ENCODE results near the gene TRPV3. TPM values are rescaled to one million over a fixed set of nuclear protein-coding genes. Genes with fewer than 3 reads are reported as not detected.

Gene TRPV3
- total RNA-seq, 1 experiment from 2014 or later: 1.4 TPM

- ChIA-PET RAD21 (ENCODE audit: low non-redundant PET in 1 of 2, low total read pairs in 2 of 2, uncharacterized antibody in 2 of 2, unreplicated experiment in 2 of 2) (no interaction called here), CTCF (no interaction called here), POLR2A (no interaction called here)
- Histone ChIP-seq H3K4me2 (ENCODE audit: low read length) (no peak overlapping the region), H3K4me1 (ENCODE audit: control insufficient read depth in 1 of 2, insufficient read depth in 2 of 2, low read length in 2 of 2) (no peaks in the 10 kb centered on the region), H3K27me3 (ENCODE audit: insufficient read depth, low read length) (no peaks in the 10 kb centered on the region), H4K20me1 (ENCODE audit: insufficient read depth) (no peaks in the 10 kb centered on the region), H3K9ac (ENCODE audit: low read length) (no peak overlapping the region), H3K79me2 (ENCODE audit: insufficient read depth, low read length) (no peaks in the 10 kb centered on the region), H2AFZ (ENCODE audit: low read depth, low read length, poor library complexity, severe bottlenecking) (no peak overlapping the region), H3K4me3 (replicated peaks in 1 of 2; ENCODE audit: low read depth in 1 of 2, low read length in 2 of 2) (no peak overlapping the region), H3K9me3 (ENCODE audit: control insufficient read depth in 1 of 2, insufficient read depth in 1 of 2, low read depth in 1 of 2, low read length in 2 of 2) (peaks cover 0 to 4% of the 10 kb centered on the region in 2 experiments; a peak in 1 of 4 replicates), H3K27ac (ENCODE audit: low read depth, low read length) (no peak overlapping the region), H3K9me2 (ENCODE audit: insufficient read depth) (no peaks in the 10 kb centered on the region), H3K36me3 (ENCODE audit: control insufficient read depth in 1 of 2, insufficient read depth in 2 of 2, low read length in 2 of 2) (no peaks in the 10 kb centered on the region)
- BruUV-seq (replicated peaks): no TSS peak
- TF ChIP-seq ZFX (IDR thresholded peaks at IDR 0.05) (no peak), EZH2 (IDR thresholded peaks at IDR 0.05) (no peak), SP1 (IDR thresholded peaks at IDR 0.05; ENCODE audit: low read depth) (no peak), YY1 (IDR thresholded peaks at IDR 0.05; ENCODE audit: extremely low read depth, insufficient replicate concordance, low read depth, low read length) (no peak), EZH2phosphoT487 (IDR thresholded peaks at IDR 0.05; ENCODE audit: borderline replicate concordance) (no peak), CEBPB (IDR thresholded peaks at IDR 0.05; ENCODE audit: low read depth) (no peak), POLR2AphosphoS5 (IDR thresholded peaks at IDR 0.05; ENCODE audit: low read depth, low read length) (no peak), RAD21 (IDR thresholded peaks at IDR 0.05; ENCODE audit: low read depth) (no peak), JUND (IDR thresholded peaks at IDR 0.05) (no peak), POLR2A (IDR thresholded peaks at IDR 0.05; ENCODE audit: borderline replicate concordance, extremely low read depth, insufficient read depth, insufficient read length) (no peak), CBX3 (IDR thresholded peaks at IDR 0.05; ENCODE audit: low read depth) (no peak), FOSL1 (IDR thresholded peaks at IDR 0.05; ENCODE audit: low read depth) (no peak), SIN3A (IDR thresholded peaks at IDR 0.05; ENCODE audit: low read depth) (no peak)
- TF ChIP-seq, protein P1, sequence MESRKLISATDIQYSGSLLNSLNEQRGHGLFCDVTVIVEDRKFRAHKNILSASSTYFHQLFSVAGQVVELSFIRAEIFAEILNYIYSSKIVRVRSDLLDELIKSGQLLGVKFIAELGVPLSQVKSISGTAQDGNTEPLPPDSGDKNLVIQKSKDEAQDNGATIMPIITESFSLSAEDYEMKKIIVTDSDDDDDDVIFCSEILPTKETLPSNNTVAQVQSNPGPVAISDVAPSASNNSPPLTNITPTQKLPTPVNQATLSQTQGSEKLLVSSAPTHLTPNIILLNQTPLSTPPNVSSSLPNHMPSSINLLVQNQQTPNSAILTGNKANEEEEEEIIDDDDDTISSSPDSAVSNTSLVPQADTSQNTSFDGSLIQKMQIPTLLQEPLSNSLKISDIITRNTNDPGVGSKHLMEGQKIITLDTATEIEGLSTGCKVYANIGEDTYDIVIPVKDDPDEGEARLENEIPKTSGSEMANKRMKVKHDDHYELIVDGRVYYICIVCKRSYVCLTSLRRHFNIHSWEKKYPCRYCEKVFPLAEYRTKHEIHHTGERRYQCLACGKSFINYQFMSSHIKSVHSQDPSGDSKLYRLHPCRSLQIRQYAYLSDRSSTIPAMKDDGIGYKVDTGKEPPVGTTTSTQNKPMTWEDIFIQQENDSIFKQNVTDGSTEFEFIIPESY (IDR thresholded peaks at IDR 0.05; ENCODE audit: extremely low read depth, insufficient replicate concordance, low read length): no peak
- TF ChIP-seq, protein P2, sequence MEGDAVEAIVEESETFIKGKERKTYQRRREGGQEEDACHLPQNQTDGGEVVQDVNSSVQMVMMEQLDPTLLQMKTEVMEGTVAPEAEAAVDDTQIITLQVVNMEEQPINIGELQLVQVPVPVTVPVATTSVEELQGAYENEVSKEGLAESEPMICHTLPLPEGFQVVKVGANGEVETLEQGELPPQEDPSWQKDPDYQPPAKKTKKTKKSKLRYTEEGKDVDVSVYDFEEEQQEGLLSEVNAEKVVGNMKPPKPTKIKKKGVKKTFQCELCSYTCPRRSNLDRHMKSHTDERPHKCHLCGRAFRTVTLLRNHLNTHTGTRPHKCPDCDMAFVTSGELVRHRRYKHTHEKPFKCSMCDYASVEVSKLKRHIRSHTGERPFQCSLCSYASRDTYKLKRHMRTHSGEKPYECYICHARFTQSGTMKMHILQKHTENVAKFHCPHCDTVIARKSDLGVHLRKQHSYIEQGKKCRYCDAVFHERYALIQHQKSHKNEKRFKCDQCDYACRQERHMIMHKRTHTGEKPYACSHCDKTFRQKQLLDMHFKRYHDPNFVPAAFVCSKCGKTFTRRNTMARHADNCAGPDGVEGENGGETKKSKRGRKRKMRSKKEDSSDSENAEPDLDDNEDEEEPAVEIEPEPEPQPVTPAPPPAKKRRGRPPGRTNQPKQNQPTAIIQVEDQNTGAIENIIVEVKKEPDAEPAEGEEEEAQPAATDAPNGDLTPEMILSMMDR (IDR thresholded peaks at IDR 0.05 in 2 of 3, conservative IDR thresholded peaks at IDR 0.05 in 1 of 3; ENCODE audit: borderline replicate concordance in 1 of 3, insufficient read depth in 1 of 3, low read depth in 2 of 3, low read length in 2 of 3): no peak
- DNase-seq (ENCODE audit: low read depth, low spot score) (no peak), ATAC-seq (no peak)
- intact Hi-C loops (cut with micrococcal nuclease): no loop called here
Measured at GRCh38 chr17:3501344-3501743, 56.3 kb downstream of the TRPV3 start.

Data from HCT116 (cell line).